DOHH2 (cell line): ENCODE measurements around the gene HLX.
A peak's percentile ranks its signal among the peaks of the same experiment; 100 is the strongest.

Experiments
- H3F3A ChIP-seq: fragments of 200-600 bp; sonication (generic), shearing (Covaris generic); 2 replicates; pipeline ENCODE4 v1.6.0; 2016; ENCODE audit warnings: antibody characterized with exemption, mild to moderate bottlenecking; ENCODE audit not compliant: control insufficient read depth, insufficient read depth
- H3K27ac ChIP-seq: fragments of 200-600 bp; sonication (generic); 2 replicates; pipeline ENCODE4 v1.5.1; 2014; ENCODE audit warnings: low read depth, mild to moderate bottlenecking, low read length, moderate library complexity
- H3K27me3 ChIP-seq: fragments of 200-600 bp; sonication (generic); 2 replicates; pipeline ENCODE4 v1.6.1; 2014; ENCODE audit warnings: mild to moderate bottlenecking, low read length, mixed read lengths; ENCODE audit not compliant: control insufficient read depth
- H3K36me3 ChIP-seq: fragments of 200-600 bp; sonication (generic); 2 replicates; pipeline ENCODE4 v1.6.1; 2014; ENCODE audit warnings: mild to moderate bottlenecking, low read length, moderate library complexity, mixed read lengths; ENCODE audit not compliant: control insufficient read depth
- H3K4me1 ChIP-seq: fragments of 200-600 bp; sonication (generic); 2 replicates; pipeline ENCODE4 v1.6.1; 2014; ENCODE audit warnings: mild to moderate bottlenecking, low read length, mixed read lengths; ENCODE audit not compliant: control insufficient read depth
- H3K4me2 ChIP-seq: fragments of 200-600 bp; sonication (generic); 2 replicates; pipeline ENCODE4 v1.6.0; 2014; ENCODE audit warnings: mild to moderate bottlenecking, low read length, moderate library complexity
- H3K4me3 ChIP-seq: fragments of 200-600 bp; sonication (generic); 2 replicates; pipeline ENCODE4 v1.5.1; 2014; ENCODE audit warnings: mild to moderate bottlenecking, low read length, mixed read lengths
- H3K79me2 ChIP-seq: fragments of 200-600 bp; sonication (generic); 2 replicates; pipeline ENCODE4 v1.6.1; 2014; ENCODE audit warnings: mild to moderate bottlenecking, low read length, mixed read lengths; ENCODE audit not compliant: control insufficient read depth
- H3K9me2 ChIP-seq: fragments of 200-600 bp; sonication (generic); replicated peaks from 2 replicates; pipeline ENCODE4 v1.6.1; 2014; ENCODE audit warnings: mild to moderate bottlenecking, low read length, mixed read lengths; ENCODE audit not compliant: control insufficient read depth
- H3K9me3 ChIP-seq: fragments of 200-600 bp; sonication (generic); 2 replicates; pipeline ENCODE4 v1.6.1; 2014; ENCODE audit warnings: antibody characterized with exemption, low read length, mixed read lengths; ENCODE audit not compliant: control insufficient read depth, insufficient read depth
- H4K20me1 ChIP-seq: fragments of 200-600 bp; sonication (generic); 2 replicates; pipeline ENCODE4 v1.6.0; 2014; ENCODE audit warnings: low read depth, mild to moderate bottlenecking, antibody characterized with exemption, low read length, moderate library complexity; ENCODE audit not compliant: control insufficient read depth, insufficient read depth
- CTCF ChIP-seq: fragments of 200-600 bp; sonication (generic); IDR thresholded peaks from one replicate; pipeline ENCODE4 v1.5.1; 2014; ENCODE audit warnings: antibody characterized with exemption, mild to moderate bottlenecking, low read depth, low read length; ENCODE audit not compliant: poor library complexity, severe bottlenecking
- EZH2phosphoT487 ChIP-seq: fragments of 200-600 bp; sonication (generic); IDR thresholded peaks from 2 replicates; pipeline ENCODE4 v1.6.1; 2017; ENCODE audit warnings: borderline replicate concordance, mild to moderate bottlenecking, antibody characterized with exemption, low read length, moderate library complexity, mixed read lengths

HLX gene

GRCh38 chr1:220879076-220879508 is at the start of gene HLX:
TSS of gene HLX (plus strand) at chr1:220879443. CDS start at chr1:220879858, 415 bp downstream.
- Histone ChIP-seq H3K27ac (no peak within 1 kb of the TSS), H3K27me3 (peaks cover 63% of the 10 kb centered on the region)
- TF ChIP-seq CTCF: no peak
- no peak; the same call in 1 of the 2 replicates for TF ChIP-seq EZH2phosphoT487

GRCh38 chr1:220833436-220833835 is 45.8 kb upstream of the HLX start:
- Histone ChIP-seq H3K36me3 (no peaks in the 10 kb centered on the region), H3F3A (no peaks in the 10 kb centered on the region), H3K27me3 (no peaks in the 10 kb centered on the region), H3K4me3 (no peak overlapping the region), H3K4me2 (no peak overlapping the region), H3K9me3 (no peaks in the 10 kb centered on the region), H4K20me1 (no peaks in the 10 kb centered on the region), H3K27ac (no peak overlapping the region), H3K9me2 (no peaks in the 10 kb centered on the region), H3K4me1 (no peaks in the 10 kb centered on the region), H3K79me2 (no peaks in the 10 kb centered on the region)
- TF ChIP-seq EZH2phosphoT487: no peak

More at GRCh38 chr1:220879076-220879508, at the start of gene HLX:
- H3K4me1 ChIP-seq: peaks cover 25% of the 10 kb centered on the region
- H3K79me2 ChIP-seq: no peaks in the 10 kb centered on the region
- no peaks in the 10 kb centered on the region for H4K20me1 ChIP-seq
- no peaks in the 10 kb centered on the region for H3K9me3 ChIP-seq
- peak within 1 kb of the TSS; percentile 40 for H3K4me3 ChIP-seq
- no peaks in the 10 kb centered on the region for H3K36me3 ChIP-seq
- no peaks in the 10 kb centered on the region for H3K9me2 ChIP-seq
- H3K4me2 ChIP-seq: peak within 1 kb of the TSS; percentile 55
- no peaks in the 10 kb centered on the region for H3F3A ChIP-seq

- Histone ChIP-seq H3K27me3 (no peaks in the 10 kb centered on the region), H3K4me3 (no peak overlapping the region), H3K36me3 (no peaks in the 10 kb centered on the region), H3K4me1 (no peaks in the 10 kb centered on the region), H4K20me1 (no peaks in the 10 kb centered on the region), H3K79me2 (no peaks in the 10 kb centered on the region), H3K9me3 (no peaks in the 10 kb centered on the region), H3K4me2 (no peak overlapping the region), H3K9me2 (no peaks in the 10 kb centered on the region), H3F3A (no peaks in the 10 kb centered on the region), H3K27ac (no peak overlapping the region)
- TF ChIP-seq EZH2phosphoT487 (no peak), CTCF (no peak)
Observed at GRCh38 chr1:220834155-220834870, 44.9 kb upstream of the HLX start.

GRCh38 chr1:220838578-220838977 is 40.7 kb upstream of the HLX start:
- Histone ChIP-seq H3K79me2 (no peaks in the 10 kb centered on the region), H3K36me3 (no peaks in the 10 kb centered on the region), H3K4me1 (no peaks in the 10 kb centered on the region), H3F3A (no peaks in the 10 kb centered on the region), H3K4me3 (no peak overlapping the region), H4K20me1 (no peaks in the 10 kb centered on the region), H3K9me3 (no peaks in the 10 kb centered on the region), H3K27me3 (no peaks in the 10 kb centered on the region), H3K9me2 (no peaks in the 10 kb centered on the region), H3K4me2 (no peak overlapping the region), H3K27ac (no peak overlapping the region)
- TF ChIP-seq CTCF: no peak
- TF ChIP-seq EZH2phosphoT487: no peak
